VCaP (cell line): ENCODE data around the gene EPM2AIP1.

Experiments used
- H3K27ac ChIP-seq: fragments of 450-650 bp; 2 replicates; pipeline ENCODE4 v1.5.1; 2017
- CTCF ChIP-seq: fragments of 450-650 bp; conservative IDR thresholded peaks from 2 replicates; pipeline ENCODE4 v1.5.1; 2017; ENCODE audit warnings: mild to moderate bottlenecking, moderate library complexity

Gene EPM2AIP1

GRCh38 chr3:37024820-37025405 is 32.0 kb upstream of the EPM2AIP1 start:
- no peak overlapping the region for H3K27ac ChIP-seq
- no peak for TF ChIP-seq CTCF

- TF ChIP-seq CTCF, result peak; percentile 71
- H3K27ac ChIP-seq, result no peak overlapping the region
These were observed 31.2 kb upstream of the EPM2AIP1 start for GRCh38 chr3:37024092-37024491.

- TF ChIP-seq CTCF, result no peak
- no peak overlapping the region for H3K27ac ChIP-seq
These were observed 24.8 kb upstream of the EPM2AIP1 start for GRCh38 chr3:37017683-37018082.

GRCh38 chr3:37016903-37017302 is 24.0 kb upstream of the EPM2AIP1 start:
- TF ChIP-seq CTCF, result no peak
- H3K27ac ChIP-seq, result no peak overlapping the region

GRCh38 chr3:37015642-37016041 is 22.7 kb upstream of the EPM2AIP1 start:
- H3K27ac ChIP-seq, result no peak overlapping the region
- no peak for TF ChIP-seq CTCF

GRCh38 chr3:37014620-37015019 is 21.7 kb upstream of the EPM2AIP1 start:
- no peak overlapping the region for H3K27ac ChIP-seq
- no peak for TF ChIP-seq CTCF

GRCh38 chr3:36993326-36994283 is 674 bp upstream of the EPM2AIP1 start, which contains the start of gene MLH1:
MLH1 (plus strand) TSS chr3:36993518; CDS start chr3:36993548, 30 bp downstream.
- peak within 1 kb of the TSS; percentile 92 for H3K27ac ChIP-seq
- TF ChIP-seq CTCF, result no peak
